Right kidney (tissue), 1 donor: ENCODE results near the gene RING1.
"Not testable (repeated sequence)": the region's sequence is repeated elsewhere in the genome, so short reads cannot be mapped to it uniquely, and the experiment has no call there.

Experiments used
- DNase-seq: peaks from one replicate; pipeline ENCODE4 v3.0.0-alpha.2; 2016

Gene RING1

GRCh38 chr6:33205191-33206026 is 2.9 kb upstream of the RING1 start:
- no peak for DNase-seq

GRCh38 chr6:33206027-33206863 is 2.1 kb upstream of the RING1 start:
- no peak for DNase-seq

DNA sequence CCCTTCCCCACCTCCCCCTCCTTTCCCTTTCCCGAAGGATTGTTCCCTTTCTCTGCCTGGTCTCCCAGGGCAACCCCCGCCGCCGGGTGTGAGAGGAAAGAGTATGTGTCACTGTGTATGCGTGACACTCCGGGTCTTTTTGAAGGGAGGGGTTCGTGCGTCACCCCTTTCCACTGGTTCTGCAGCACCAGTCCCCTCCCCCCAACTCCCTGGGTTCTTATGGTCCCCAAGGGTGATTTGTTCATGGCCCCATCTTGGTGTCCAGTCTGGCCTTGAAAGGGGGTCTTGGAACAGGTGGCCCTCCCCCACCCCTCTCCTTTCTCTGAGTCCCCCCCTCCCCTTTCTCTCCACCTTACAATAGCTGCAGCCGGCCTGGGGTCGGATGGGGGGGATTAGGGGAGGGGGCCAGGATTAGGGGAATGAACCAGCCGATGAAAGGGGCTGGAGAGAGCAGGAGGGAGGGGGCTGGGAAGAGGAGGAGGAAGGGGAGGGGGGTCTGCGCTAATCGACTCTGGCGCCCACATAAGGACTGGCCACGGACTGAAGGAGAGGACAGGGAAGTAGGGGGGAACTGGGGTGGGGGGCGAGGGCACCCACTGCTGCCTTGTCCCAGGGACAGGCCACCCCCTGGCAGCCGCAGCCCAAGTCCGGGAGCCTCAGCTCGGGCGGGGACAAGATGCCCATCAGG is 1.3 kb upstream of the RING1 start:
- DNase-seq, result no peak

DNA sequence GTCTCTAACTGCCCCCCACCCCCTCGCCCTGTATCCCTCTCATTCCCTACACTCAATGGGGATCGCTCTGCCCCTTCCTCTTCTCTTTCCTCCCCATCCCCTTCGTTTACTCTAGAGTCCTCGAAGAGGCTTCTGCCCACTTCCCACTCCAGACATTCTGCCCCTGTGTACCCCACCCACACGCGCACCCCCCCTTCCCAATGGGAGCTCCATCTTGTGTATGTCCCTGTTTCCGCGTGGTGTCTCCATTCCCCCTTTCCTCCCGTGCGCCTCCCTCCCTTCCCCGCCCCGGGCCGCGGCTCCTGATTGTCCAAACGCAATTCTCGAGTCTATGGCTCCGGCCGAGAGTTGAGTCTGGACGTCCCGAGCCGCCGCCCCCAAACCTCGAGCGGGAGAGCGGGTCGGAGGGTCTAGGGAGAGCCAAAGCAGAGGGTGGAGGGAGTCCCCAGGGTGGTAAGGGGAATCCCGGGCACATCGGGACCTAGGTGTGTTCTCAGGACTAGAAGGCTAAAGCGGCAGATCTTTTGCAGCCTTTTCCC is 679 bp upstream of the RING1 start:
- no peak for DNase-seq

DNA sequence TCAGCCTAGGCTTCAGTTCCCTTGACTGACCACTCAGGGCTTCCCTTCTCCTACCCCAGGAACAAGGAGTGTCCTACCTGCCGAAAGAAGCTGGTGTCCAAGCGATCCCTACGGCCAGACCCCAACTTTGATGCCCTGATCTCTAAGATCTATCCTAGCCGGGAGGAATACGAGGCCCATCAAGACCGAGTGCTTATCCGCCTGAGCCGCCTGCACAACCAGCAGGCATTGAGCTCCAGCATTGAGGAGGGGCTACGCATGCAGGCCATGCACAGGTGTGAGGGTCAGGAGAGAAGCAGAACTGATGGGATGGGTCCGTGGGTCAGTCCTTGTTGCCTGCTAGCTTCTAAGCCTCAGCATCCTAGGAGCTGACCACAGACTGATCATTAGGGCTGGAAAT is 1.6 kb downstream of the RING1 start:
- DNase-seq, result no peak

- DNase-seq, result no peak
Observed at GRCh38 chr6:33211136-33211535, 2.8 kb downstream of the RING1 start.

DNA sequence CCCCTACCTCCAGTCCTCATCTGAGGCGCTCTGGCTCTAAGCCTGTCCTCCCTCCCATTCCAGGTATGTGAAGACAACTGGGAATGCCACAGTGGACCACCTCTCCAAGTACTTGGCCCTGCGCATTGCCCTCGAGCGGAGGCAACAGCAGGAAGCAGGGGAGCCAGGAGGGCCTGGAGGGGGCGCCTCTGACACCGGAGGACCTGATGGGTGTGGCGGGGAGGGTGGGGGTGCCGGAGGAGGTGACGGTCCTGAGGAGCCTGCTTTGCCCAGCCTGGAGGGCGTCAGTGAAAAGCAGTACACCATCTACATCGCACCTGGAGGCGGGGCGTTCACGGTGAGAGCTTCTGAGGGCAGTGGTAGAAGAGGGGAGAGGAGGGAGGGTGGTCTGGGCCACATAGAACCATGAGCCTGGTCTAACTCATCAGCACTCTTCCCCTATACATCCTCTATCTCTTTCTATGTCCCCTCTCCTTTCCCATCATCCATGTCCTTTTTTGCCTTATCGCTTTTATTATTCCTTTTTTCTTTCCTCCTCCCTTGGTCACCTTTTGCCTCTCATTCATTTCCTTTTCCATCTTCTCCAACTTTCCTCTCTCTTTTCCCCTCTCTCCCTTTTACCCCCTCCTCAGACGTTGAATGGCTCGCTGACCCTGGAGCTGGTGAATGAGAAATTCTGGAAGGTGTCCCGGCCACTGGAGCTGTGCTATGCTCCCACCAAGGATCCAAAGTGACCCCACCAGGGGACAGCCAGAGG is 3.5 kb downstream of the RING1 start:
- no peak for DNase-seq

DNA sequence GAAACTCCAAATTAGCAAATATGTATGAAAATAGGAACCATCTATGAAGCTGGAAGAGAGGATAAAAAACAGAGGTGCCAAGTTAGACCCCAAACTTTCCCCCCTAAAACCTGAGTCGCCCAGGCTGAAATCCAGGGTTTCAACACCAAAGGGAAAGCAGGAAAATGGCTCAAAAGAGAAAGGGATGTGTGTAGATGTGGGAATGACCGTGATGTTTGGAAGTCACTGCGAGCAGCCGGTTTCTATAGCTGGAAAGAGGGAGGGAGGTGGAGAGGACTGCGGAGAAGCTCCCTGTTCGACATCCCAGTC is 4.5 kb downstream of the RING1 start:
- DNase-seq, result no peak

DNA sequence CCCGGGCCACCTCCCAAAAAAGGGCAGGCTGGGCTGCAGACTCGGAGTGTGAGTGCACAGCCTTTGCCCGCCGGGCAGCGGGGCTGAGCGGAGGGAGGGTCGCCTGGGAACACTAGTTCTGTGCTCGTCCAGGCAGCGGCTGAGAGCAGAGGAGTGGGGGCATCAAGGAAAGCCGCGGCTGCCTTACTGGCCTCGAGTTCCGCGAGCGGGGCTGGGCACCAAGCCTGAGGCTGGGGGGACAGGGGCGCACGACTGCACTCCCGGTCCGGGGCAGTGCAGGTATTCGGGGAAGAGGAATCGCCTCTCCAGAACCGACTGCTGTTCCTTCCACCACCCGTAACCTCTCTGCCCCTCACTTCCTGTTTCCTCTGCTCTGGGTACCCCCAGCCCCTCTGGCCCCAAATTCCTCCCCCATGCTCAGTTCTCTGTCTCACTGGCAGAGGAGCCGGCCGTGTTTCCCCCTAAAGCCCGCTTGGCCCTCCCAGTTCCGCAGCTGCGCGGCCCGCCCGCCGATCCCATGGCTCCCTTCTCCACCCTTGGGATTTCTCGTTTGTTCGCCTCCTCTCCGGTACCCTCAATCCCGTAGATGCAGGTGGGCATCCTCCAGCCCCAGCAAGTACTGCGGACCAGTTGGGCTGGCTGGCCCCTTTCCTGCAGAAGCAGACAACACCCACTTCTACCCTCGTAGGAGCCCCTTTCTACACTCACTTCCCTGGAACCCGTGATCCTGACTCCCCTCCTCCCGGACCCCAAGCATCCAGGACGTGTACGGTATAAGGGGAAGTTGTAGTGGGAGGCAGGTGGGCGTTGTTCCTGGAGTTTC is 5.1 kb downstream of the RING1 start:
- peak; percentile 64 for DNase-seq

DNA sequence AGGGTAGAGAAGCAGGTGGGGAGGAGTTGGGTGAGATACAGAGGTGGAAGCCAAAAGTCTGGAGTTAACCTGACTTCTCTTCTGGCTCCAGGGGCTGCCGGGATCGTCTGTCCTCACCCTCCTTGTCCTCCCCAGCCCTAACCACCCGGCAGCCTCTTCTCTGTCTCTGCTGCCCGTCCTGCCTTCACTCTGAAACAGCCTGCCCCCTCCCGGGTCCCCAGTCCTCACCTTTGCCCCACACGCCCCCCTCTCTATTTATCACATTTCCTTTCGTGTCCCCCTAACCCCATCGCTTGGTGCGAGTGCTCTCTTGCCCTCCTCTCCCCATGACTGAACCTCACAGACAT is 5.7 kb downstream of the RING1 start:
- DNase-seq, result no peak

DNA sequence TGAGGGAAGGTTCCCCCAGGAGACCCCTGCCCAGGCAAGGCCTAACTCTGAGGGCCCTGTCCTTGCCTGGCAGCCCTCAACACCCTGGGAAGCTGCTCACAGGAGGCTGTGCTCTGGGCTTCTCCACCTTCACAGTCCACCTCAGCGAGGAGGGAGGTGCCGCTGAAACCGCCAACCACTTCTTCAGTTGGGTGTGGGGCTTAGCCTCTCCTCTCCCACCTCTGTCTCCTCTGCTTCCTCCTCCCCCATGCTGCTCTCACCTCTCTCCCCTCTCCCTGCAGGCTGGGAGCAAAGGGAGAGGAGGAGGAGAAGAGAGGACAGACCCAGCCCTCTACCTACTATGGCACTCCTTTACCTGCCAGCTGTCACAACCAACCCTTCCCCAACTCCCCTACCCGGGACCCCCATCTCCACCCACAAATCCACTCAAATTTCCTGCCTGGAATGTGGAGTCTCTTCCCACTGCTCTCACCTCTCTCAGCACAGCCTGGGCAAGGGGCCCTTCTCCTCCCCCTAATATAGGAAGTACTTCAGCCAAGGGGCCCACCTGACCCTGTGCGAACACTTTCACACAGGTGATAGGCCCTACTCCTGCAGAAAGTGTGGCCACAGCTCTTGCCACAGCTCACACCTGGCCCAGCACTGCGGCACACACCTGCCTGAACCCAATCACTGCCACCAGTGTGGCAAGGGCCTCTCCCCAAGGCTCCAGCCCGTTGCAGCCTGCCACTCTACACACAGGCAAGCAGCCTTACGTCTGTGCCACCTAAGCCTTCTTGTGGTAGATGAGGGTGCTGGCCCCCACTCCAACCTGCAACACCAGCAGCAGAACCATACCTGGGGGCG is 7.2 kb downstream of the RING1 start:
- DNase-seq, result no peak

DNA sequence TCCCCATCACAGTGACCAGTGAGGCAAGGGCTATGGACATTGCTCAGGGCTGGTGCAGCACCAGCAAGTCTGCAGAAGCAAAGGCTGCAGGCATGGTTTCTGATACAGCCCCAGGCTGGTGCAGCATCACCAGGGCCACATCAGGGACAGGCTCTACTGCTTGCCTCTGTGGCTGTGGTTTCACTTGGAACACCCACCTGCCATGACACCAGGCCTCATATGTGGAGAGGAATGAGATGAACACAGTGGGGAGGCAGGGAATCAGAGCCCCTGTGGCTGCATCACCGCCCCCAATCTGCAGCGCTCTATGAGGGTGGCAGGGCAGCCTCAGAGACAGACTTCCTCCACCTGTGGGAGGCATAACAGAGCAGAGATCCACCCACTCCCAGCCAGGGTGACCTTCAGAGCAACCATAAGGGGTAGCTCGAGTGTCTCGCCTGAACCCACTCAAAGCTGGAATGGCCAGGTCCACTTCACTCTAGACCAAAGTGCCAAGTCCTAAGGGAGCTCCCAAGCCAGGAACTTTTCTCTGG is 7.9 kb downstream of the RING1 start:
- no peak for DNase-seq

DNA sequence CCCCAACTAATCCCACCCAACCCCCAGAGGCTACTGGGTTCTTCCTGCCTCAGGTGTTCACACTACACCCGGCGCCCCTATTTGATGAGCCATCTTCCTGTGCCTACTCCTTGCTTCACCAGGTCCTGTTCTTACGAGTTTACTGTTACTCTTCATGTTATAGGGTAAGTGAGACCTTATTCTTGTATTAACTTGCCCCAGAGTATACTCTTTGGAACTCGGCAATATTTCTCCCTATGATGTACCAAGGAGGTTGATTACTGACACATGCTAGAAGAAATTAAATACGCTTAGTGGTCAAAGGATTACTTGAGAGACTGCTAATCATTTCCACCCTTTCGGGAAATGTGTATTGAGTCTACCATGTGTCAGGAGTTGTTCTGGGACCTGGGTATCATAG is 8.9 kb downstream of the RING1 start:
- DNase-seq, result no peak

DNA sequence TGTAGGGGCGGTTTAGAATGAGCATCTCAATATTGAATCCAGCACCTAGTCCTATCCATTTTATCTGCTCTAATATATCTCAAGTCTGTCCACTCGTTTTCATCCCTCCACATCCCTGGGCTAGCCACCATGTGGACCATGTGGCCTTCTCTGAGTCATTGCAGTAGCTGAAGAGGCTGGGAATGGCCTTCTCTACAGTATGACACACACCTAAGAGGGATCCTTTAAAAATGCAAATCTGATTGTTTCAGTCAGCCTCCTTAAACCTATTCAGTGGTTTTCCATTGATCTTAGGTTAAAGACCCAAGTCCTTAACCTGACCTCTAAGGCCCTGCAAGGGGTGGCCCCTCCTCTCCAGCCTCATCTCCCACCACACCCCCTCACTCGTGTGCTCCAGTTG is 9.4 kb downstream of the RING1 start:
- no peak for DNase-seq

GRCh38 chr6:33226503-33227120 is 18.3 kb downstream of the RING1 start:
- DNase-seq, result not testable (repeated sequence)

- DNase-seq, result peak; percentile 41
Observed at GRCh38 chr6:33235221-33235634, 26.9 kb downstream of the RING1 start.

GRCh38 chr6:33236328-33236727 is 28.0 kb downstream of the RING1 start:
- no peak for DNase-seq

DNA sequence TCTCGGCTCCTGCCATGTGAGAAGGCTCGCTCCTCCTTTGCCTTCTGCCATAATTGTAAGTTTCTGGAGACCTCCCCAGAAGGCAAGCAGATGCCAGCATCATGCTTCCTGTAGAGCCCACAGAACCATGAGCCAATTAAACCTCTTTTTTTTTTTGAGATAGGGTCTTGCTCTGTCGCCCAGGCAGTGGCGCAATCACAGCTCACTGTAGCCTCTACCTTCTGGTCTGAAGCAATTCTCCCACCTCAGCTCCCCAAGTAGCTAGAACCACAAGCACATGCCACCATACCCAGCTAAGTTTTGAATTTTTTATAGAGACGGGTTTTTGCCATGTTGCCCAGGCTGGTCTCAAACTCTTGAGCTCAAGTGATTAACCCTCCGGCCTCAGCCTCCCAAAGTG is 28.6 kb downstream of the RING1 start:
- no peak for DNase-seq

- no peak for DNase-seq
Observed at GRCh38 chr6:33237741-33238140, 29.4 kb downstream of the RING1 start.

- DNase-seq, result no peak
Observed at GRCh38 chr6:33241968-33242367, 33.7 kb downstream of the RING1 start.
